ENCODE measurements around the gene ZNF768. TPM values are rescaled to one million over a fixed set of nuclear protein-coding genes. Genes with fewer than 3 reads are reported as not detected.

The ZNF768 gene
- total and polyA plus RNA-seq, 2 of the 13 experiments (the other 11 are each of a cell fraction or from before 2014, with no cell fraction given): 26.7 to 34.4 TPM

DNA sequence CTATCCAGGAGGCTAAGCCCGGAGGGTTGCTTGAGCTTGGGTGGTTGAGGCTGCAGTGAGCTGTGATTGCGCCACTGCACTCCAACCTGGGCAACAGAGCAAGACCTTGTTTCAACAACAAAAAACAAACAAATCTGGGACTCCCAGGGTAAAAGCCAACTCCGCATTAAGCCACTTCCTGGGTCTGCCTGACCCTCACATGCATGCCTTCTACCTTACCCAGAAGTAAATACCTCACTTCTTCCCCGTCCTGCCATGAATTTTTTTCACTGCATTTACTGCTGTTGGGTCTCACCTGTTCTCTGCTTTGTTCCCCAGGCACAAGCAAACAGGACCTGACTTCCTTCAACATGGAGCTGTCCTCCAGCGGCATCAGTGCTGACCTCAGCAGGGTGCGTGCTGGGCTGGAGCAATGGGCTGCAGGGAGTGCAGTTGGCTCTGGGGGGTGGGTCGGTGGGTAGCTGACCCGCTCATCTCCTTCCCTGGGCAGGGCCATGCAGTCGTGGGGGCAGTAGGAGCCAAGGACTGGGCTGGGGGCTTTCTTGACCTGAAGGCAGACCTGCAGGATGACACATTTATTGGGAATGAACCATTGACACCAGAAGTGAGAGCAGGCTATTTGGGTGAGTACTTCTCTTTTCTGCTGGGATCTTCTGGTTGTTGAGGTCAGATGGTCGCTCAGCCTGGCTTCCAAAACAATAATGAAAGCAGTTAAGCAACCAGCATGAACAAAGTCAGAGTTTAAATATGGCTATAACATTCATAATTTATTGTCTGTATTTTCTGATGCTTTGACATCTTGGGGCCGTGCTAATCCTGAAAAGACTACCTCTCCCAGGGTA lies 37.4 kb downstream of the ZNF768 start (continued):
- no peak for TF ChIP-seq ZNF383 (CRISPR knock-in tag; IDR thresholded peaks at IDR 0.05; ENCODE audit: borderline replicate concordance)
- TF ChIP-seq TOPORS (CRISPR knock-in tag; IDR thresholded peaks at IDR 0.05): no peak
- TF ChIP-seq RAD21 (CRISPR knock-in tag; IDR thresholded peaks at IDR 0.05): no peak
- no peak for TF ChIP-seq SMYD3 (CRISPR knock-in tag; IDR thresholded peaks at IDR 0.05)
- TF ChIP-seq REL (CRISPR knock-in tag; conservative IDR thresholded peaks at IDR 0.05): no peak
- no peak for TF ChIP-seq PBX2 (CRISPR knock-in tag; IDR thresholded peaks at IDR 0.05)
- TF ChIP-seq, protein P1, sequence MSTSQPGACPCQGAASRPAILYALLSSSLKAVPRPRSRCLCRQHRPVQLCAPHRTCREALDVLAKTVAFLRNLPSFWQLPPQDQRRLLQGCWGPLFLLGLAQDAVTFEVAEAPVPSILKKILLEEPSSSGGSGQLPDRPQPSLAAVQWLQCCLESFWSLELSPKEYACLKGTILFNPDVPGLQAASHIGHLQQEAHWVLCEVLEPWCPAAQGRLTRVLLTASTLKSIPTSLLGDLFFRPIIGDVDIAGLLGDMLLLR (CRISPR knock-in tag; IDR thresholded peaks at IDR 0.05): 0 out of 2 replicates have a peak, but pooled peaks have one; percentile 2
- TF ChIP-seq ZHX1 (CRISPR knock-in tag; IDR thresholded peaks at IDR 0.05; ENCODE audit: low read depth): no peak
- TF ChIP-seq ADNP (CRISPR knock-in tag; IDR thresholded peaks at IDR 0.05): peak; percentile 88; the same call in 1 of the 2 replicates
- no peak for TF ChIP-seq ZNF207 (IDR thresholded peaks at IDR 0.05; ENCODE audit: borderline replicate concordance)
- no peak for TF ChIP-seq AGO1 (IDR thresholded peaks at IDR 0.05; ENCODE audit: low read depth, low read length, poor library complexity, severe bottlenecking)
- no peak for TF ChIP-seq SETDB1 (CRISPR knock-in tag; IDR thresholded peaks at IDR 0.05; ENCODE audit: borderline replicate concordance)
- TF ChIP-seq, protein P2, sequence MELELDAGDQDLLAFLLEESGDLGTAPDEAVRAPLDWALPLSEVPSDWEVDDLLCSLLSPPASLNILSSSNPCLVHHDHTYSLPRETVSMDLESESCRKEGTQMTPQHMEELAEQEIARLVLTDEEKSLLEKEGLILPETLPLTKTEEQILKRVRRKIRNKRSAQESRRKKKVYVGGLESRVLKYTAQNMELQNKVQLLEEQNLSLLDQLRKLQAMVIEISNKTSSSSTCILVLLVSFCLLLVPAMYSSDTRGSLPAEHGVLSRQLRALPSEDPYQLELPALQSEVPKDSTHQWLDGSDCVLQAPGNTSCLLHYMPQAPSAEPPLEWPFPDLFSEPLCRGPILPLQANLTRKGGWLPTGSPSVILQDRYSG (CRISPR knock-in tag; IDR thresholded peaks at IDR 0.05): peak; percentile 31; the same call in 1 of the 2 replicates
- no peak for TF ChIP-seq ZNF329 (CRISPR knock-in tag; IDR thresholded peaks at IDR 0.05; ENCODE audit: low read depth)
- TF ChIP-seq ZMAT5 (CRISPR knock-in tag; IDR thresholded peaks at IDR 0.05; ENCODE audit: borderline replicate concordance, low read depth): no peak
- TF ChIP-seq ZBTB3 (CRISPR knock-in tag; IDR thresholded peaks at IDR 0.05; ENCODE audit: borderline replicate concordance, low read depth): peak; percentile 99
- no peak for TF ChIP-seq EEA1 (CRISPR knock-in tag; IDR thresholded peaks at IDR 0.05; ENCODE audit: borderline replicate concordance)
- TF ChIP-seq NFIC (IDR thresholded peaks at IDR 0.05; ENCODE audit: low read length): no peak
- TF ChIP-seq ZNF773 (CRISPR knock-in tag; IDR thresholded peaks at IDR 0.05; ENCODE audit: borderline replicate concordance): no peak
- no peak for TF ChIP-seq ZNF83 (CRISPR knock-in tag; IDR thresholded peaks at IDR 0.05; ENCODE audit: borderline replicate concordance)
- peak; percentile 34; the same call in 1 of the 2 replicates for TF ChIP-seq GABPB1 (CRISPR knock-in tag; IDR thresholded peaks at IDR 0.05)

All from HepG2 (cell line).